ENCODE data around the gene GRM7.

Gene GRM7

GRCh38 chr3:7144697-7145308 lies 283.9 kb downstream of the GRM7 start:
- H3K4me3 ChIP-seq (replicated peaks; ENCODE audit: insufficient read depth, low read length), result no peak overlapping the region
- peak in 1 of 2 experiments; percentile 5 for DNase-seq (ENCODE audit: low read depth in 1 of 2, low spot score in 1 of 2)
- H3K27me3 ChIP-seq (ENCODE audit: insufficient read depth, poor library complexity, severe bottlenecking), result no peaks in the 10 kb centered on the region
- no peak overlapping the region for H3K27ac ChIP-seq (replicated peaks)
- TF ChIP-seq POLR2AphosphoS5 (IDR thresholded peaks at IDR 0.05; ENCODE audit: low read depth), result no peak
- no peak for TF ChIP-seq SPI1 (IDR thresholded peaks at IDR 0.05; ENCODE audit: borderline replicate concordance, low read depth)
- no peak for TF ChIP-seq CTCF (IDR thresholded peaks at IDR 0.05; ENCODE audit: insufficient read depth, low read length)
- TF ChIP-seq REST (IDR thresholded peaks at IDR 0.05; ENCODE audit: insufficient replicate concordance, low read depth), result no peak
- TF ChIP-seq GABPA (IDR thresholded peaks at IDR 0.05; ENCODE audit: low read depth), result no peak

- Histone ChIP-seq H3K27me3 (ENCODE audit: insufficient read depth, poor library complexity, severe bottlenecking) (no peaks in the 10 kb centered on the region), H3K4me3 (replicated peaks; ENCODE audit: insufficient read depth, low read length) (no peak overlapping the region), H3K27ac (replicated peaks) (no peak overlapping the region)
- DNase-seq (ENCODE audit: low read depth in 1 of 2, low spot score in 1 of 2), result no peak
- TF ChIP-seq GABPA (IDR thresholded peaks at IDR 0.05; ENCODE audit: low read depth) (no peak), REST (IDR thresholded peaks at IDR 0.05; ENCODE audit: insufficient replicate concordance, low read depth) (no peak), SPI1 (IDR thresholded peaks at IDR 0.05; ENCODE audit: borderline replicate concordance, low read depth) (no peak)
Observed at GRCh38 chr3:7146529-7146928, 285.6 kb downstream of the GRM7 start.

GRCh38 chr3:7158516-7158915 lies 297.6 kb downstream of the GRM7 start:
- Histone ChIP-seq H3K27me3 (ENCODE audit: insufficient read depth, poor library complexity, severe bottlenecking) (no peaks in the 10 kb centered on the region), H3K27ac (replicated peaks) (no peak overlapping the region), H3K4me3 (replicated peaks; ENCODE audit: insufficient read depth, low read length) (no peak overlapping the region)
- no peak for DNase-seq (ENCODE audit: low read depth in 1 of 2, low spot score in 1 of 2)
- TF ChIP-seq REST (IDR thresholded peaks at IDR 0.05; ENCODE audit: insufficient replicate concordance, low read depth), result no peak
- no peak for TF ChIP-seq GABPA (IDR thresholded peaks at IDR 0.05; ENCODE audit: low read depth)
- no peak for TF ChIP-seq CTCF (IDR thresholded peaks at IDR 0.05; ENCODE audit: insufficient read depth, low read length)
- no peak for TF ChIP-seq SPI1 (IDR thresholded peaks at IDR 0.05; ENCODE audit: borderline replicate concordance, low read depth)
- TF ChIP-seq POLR2AphosphoS5 (IDR thresholded peaks at IDR 0.05; ENCODE audit: low read depth), result no peak

Data from HL-60 (cell line).